Stomach (tissue), 4 donors: ENCODE results near the gene NRL.

Experiments
- EP300 ChIP-seq: sonication (generic); formaldehyde crosslinking; IDR thresholded peaks from one replicate; pipeline ENCODE4 v1.6.1; 2017; ENCODE audit warnings: antibody characterized with exemption
- POLR2A ChIP-seq, 4 donors: fragments of 450-650 bp; IDR thresholded peaks; one replicate each; pipeline ENCODE4 v1.6.1; 2016; ENCODE audit warnings: antibody characterized with exemption in 4 of 4, control low read depth in 2 of 4, mild to moderate bottlenecking in 1 of 4, moderate library complexity in 1 of 4
- POLR2AphosphoS5 ChIP-seq, 3 donors: sonication (generic); formaldehyde crosslinking; IDR thresholded peaks; one replicate each; pipeline ENCODE4 v1.6.1; 2016; ENCODE audit warnings: antibody characterized with exemption in 3 of 3
- TF ChIP-seq, protein P1 (sequence below), 7 experiments: fragments of 450-650 bp in 4 of 7; fragments of 200-600 bp in 3 of 7; sonication (generic) in 3 of 7; IDR thresholded peaks; one replicate each; pipeline ENCODE4 v1.5.1; 2016 to 2019; ENCODE audit warnings: antibody characterized with exemption in 7 of 7, control low read depth in 2 of 7, mild to moderate bottlenecking in 1 of 7

DNA sequence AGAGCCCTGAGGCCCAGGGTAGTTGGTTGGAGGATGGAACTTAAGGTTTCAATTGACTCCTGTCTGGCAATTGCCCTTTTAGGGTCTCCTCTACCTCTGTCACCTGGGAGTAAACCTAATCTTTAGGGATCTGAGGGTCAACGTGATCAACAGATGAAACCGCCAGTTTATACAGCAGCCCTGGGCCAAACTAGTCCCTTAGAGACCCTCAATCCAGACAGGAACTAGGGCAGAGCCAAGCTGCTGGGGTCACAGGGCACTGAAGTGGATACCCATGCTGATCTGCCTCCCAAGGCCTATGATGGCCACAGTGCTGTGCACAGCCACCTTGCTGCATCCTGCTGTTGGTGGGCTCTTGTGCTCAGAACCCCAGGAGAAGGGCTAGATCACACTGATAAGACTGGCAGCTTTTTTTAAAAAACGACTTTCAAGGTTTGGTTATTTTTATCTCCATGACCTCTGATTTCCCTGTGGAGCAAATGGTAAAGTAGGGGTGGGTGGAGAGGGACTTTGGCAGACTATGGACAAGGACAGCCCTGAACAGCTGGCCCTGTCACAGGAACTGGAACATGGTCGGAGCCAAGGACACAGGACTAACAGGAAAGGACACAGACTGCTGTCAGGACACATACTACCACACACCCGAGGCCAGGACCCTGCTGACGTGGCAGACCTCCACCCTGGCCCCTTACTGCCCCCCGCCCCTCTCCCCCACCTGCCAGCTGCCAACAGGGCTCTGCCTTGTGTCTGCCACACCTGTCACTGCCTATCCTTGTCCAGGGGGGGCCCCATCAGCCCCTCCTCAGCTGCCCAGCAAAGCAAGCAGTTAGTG, 16.2 kb upstream of the NRL start:
- TF ChIP-seq, protein P1, sequence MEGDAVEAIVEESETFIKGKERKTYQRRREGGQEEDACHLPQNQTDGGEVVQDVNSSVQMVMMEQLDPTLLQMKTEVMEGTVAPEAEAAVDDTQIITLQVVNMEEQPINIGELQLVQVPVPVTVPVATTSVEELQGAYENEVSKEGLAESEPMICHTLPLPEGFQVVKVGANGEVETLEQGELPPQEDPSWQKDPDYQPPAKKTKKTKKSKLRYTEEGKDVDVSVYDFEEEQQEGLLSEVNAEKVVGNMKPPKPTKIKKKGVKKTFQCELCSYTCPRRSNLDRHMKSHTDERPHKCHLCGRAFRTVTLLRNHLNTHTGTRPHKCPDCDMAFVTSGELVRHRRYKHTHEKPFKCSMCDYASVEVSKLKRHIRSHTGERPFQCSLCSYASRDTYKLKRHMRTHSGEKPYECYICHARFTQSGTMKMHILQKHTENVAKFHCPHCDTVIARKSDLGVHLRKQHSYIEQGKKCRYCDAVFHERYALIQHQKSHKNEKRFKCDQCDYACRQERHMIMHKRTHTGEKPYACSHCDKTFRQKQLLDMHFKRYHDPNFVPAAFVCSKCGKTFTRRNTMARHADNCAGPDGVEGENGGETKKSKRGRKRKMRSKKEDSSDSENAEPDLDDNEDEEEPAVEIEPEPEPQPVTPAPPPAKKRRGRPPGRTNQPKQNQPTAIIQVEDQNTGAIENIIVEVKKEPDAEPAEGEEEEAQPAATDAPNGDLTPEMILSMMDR (IDR thresholded peaks at IDR 0.05) = no peak
- no peak for TF ChIP-seq EP300
- TF ChIP-seq POLR2A (IDR thresholded peaks at IDR 0.05) = no peak
- no peak for TF ChIP-seq POLR2AphosphoS5 (IDR thresholded peaks at IDR 0.05)
